Muscle layer of duodenum (tissue), 2 donors: Measurements from ENCODE around the gene ZWILCH.

Experiments used
- H3K27ac ChIP-seq: one replicate; pipeline ENCODE4 v1.7.0; 2013; ENCODE audit warnings: mild to moderate bottlenecking, low read length
- H3K27me3 ChIP-seq: one replicate; pipeline ENCODE4 v1.7.0; 2013; ENCODE audit warnings: low read depth, mild to moderate bottlenecking, control low read depth, low read length
- H3K36me3 ChIP-seq, 2 donors: one replicate each; pipeline ENCODE4 v1.7.0; 2013; ENCODE audit warnings: low read length in 2 of 2, control low read depth in 1 of 2, mild to moderate bottlenecking in 1 of 2; ENCODE audit not compliant: insufficient read depth in 2 of 2, control insufficient read depth in 1 of 2
- H3K4me1 ChIP-seq, 2 donors: one replicate each; pipeline ENCODE4 v1.7.0; 2013; ENCODE audit warnings: low read length in 2 of 2, mild to moderate bottlenecking in 2 of 2, control low read depth in 1 of 2, moderate library complexity in 1 of 2; ENCODE audit not compliant: insufficient read depth in 2 of 2, control insufficient read depth in 1 of 2
- H3K4me3 ChIP-seq, 2 donors: one replicate each; pipeline ENCODE4 v1.7.0; 2013; ENCODE audit warnings: low read length in 2 of 2, low read depth in 1 of 2, mild to moderate bottlenecking in 1 of 2
- H3K9me3 ChIP-seq, 2 donors: one replicate each; pipeline ENCODE4 v1.7.0; 2013; ENCODE audit warnings: low read length in 2 of 2, control low read depth in 1 of 2, mild to moderate bottlenecking in 1 of 2; ENCODE audit not compliant: control insufficient read depth in 1 of 2
- donor health status: healthy.

The ZWILCH gene

GRCh38 chr15:66598095-66598815, 93.1 kb downstream of the ZWILCH start:
- Histone ChIP-seq H3K36me3 (no peaks in the 10 kb centered on the region), H3K4me3 (no peak overlapping the region), H3K4me1 (no peaks in the 10 kb centered on the region), H3K27me3 (no peaks in the 10 kb centered on the region), H3K9me3 (no peaks in the 10 kb centered on the region), H3K27ac (no peak overlapping the region)
